WTC11 (cell line): Measurements from ENCODE around the gene DNAJB11. TPM values are rescaled to one million over a fixed set of nuclear protein-coding genes. Genes with fewer than 3 reads are reported as not detected.

Experiments
- ATAC-seq: fragments of 200-7000 bp; cut with Tn5 transposase; 2 replicates; pipeline ENCODE4 v1.10.0; 2021; ENCODE audit warnings: mild to moderate bottlenecking, moderate library complexity
- CTCF ChIA-PET: fragments of 300-600 bp; sonication (Branson Sonifier 250); formaldehyde crosslinking; loops from one replicate; lab custom pipeline; 2021; ENCODE audit warnings: antibody characterized with exemption; lab: Charles Lee
- POLR2A ChIA-PET: fragments of 350-600 bp; sonication (Branson Sonifier 250); formaldehyde crosslinking; loops from one replicate; lab custom pipeline; 2021; ENCODE audit warnings: antibody characterized with exemption; lab: Charles Lee
- DNase-seq: peaks from one replicate; pipeline ENCODE4 v3.0.0; 2021; ENCODE audit warnings: low spot score
- H3K27ac Mint-ChIP-seq: 2 replicates; pipeline ENCODE4 v1.8.0; 2021; ENCODE audit warnings: mixed read lengths
- H3K27me3 Mint-ChIP-seq: 2 replicates; pipeline ENCODE4 v1.8.0; 2021; ENCODE audit warnings: low read depth, mild to moderate bottlenecking, moderate library complexity, mixed read lengths
- H3K36me3 Mint-ChIP-seq: 2 replicates; pipeline ENCODE4 v1.8.0; 2021; ENCODE audit warnings: mixed read lengths
- H3K4me1 Mint-ChIP-seq: 2 replicates; pipeline ENCODE4 v1.8.0; 2022; ENCODE audit warnings: mixed read lengths
- H3K4me3 Mint-ChIP-seq: 2 replicates; pipeline ENCODE4 v1.8.0; 2021; ENCODE audit warnings: mild to moderate bottlenecking, moderate library complexity, mixed read lengths
- H3K9me3 Mint-ChIP-seq: 2 replicates; pipeline ENCODE4 v1.8.0; 2021; ENCODE audit warnings: mixed read lengths
- ARID4B ChIP-seq: sonication (generic); formaldehyde crosslinking; IDR thresholded peaks from 2 replicates; pipeline ENCODE4 v1.8.0; 2023; ENCODE audit warnings: missing genetic modification reagents, mild to moderate bottlenecking, borderline replicate concordance
- ATF2 ChIP-seq: sonication (generic); formaldehyde crosslinking; IDR thresholded peaks from 2 replicates; pipeline ENCODE4 v1.8.1; 2022; ENCODE audit warnings: low read depth, missing genetic modification reagents, borderline replicate concordance
- ATF6 ChIP-seq: sonication (generic); formaldehyde crosslinking; IDR thresholded peaks from 2 replicates; pipeline ENCODE4 v1.8.1; 2023; ENCODE audit warnings: mild to moderate bottlenecking, missing genetic modification reagents
- FOXJ3 ChIP-seq: sonication (generic); formaldehyde crosslinking; IDR thresholded peaks from 2 replicates; pipeline ENCODE4 v1.9.0; 2021; ENCODE audit warnings: missing genetic modification reagents, mild to moderate bottlenecking, borderline replicate concordance
- FOXP4 ChIP-seq: sonication (generic); formaldehyde crosslinking; IDR thresholded peaks from 2 replicates; pipeline ENCODE4 v1.8.0; 2022; ENCODE audit warnings: mild to moderate bottlenecking, missing genetic modification reagents
- GABPB1 ChIP-seq: sonication (generic); formaldehyde crosslinking; IDR thresholded peaks from 2 replicates; pipeline ENCODE4 v1.8.1; 2023; ENCODE audit warnings: mild to moderate bottlenecking, missing genetic modification reagents
- KAT7 ChIP-seq: sonication (generic); formaldehyde crosslinking; IDR thresholded peaks from 2 replicates; pipeline ENCODE4 v1.8.1; 2023; ENCODE audit warnings: missing genetic modification reagents, mild to moderate bottlenecking, borderline replicate concordance
- SMAD3 ChIP-seq: sonication (generic); formaldehyde crosslinking; IDR thresholded peaks from 2 replicates; pipeline ENCODE4 v1.8.0; 2022; ENCODE audit warnings: missing genetic modification reagents, mild to moderate bottlenecking, borderline replicate concordance
- SOX15 ChIP-seq: fragments of 250-450 bp; sonication (Bioruptor Pico); IDR thresholded peaks from 2 replicates; pipeline ENCODE4 v1.9.0; 2021; ENCODE audit warnings: mild to moderate bottlenecking
- ZNF121 ChIP-seq: sonication (generic); formaldehyde crosslinking; IDR thresholded peaks from 2 replicates; pipeline ENCODE4 v1.8.0; 2023; ENCODE audit warnings: missing genetic modification reagents
- ZNF232 ChIP-seq: sonication (generic); formaldehyde crosslinking; IDR thresholded peaks from 2 replicates; pipeline ENCODE4 v1.8.0; 2022; ENCODE audit warnings: mild to moderate bottlenecking, missing genetic modification reagents
- ZNF416 ChIP-seq: fragments of 250-450 bp; sonication (Bioruptor Pico); IDR thresholded peaks from 2 replicates; pipeline ENCODE4 v1.9.0; 2021; ENCODE audit warnings: mild to moderate bottlenecking, inconsistent platforms
- ZNF425 ChIP-seq: fragments of 250-450 bp; sonication (Bioruptor Pico); conservative IDR thresholded peaks from 2 replicates; pipeline ENCODE4 v1.9.0; 2021; ENCODE audit warnings: mild to moderate bottlenecking
- total RNA-seq: library from RNA; stranded (reverse); gene quantifications from 3 replicates; pipeline ENCODE4 v1.2.3, GENCODE V29; 2021

Gene DNAJB11
- total RNA-seq, 1 experiment from 2014 or later = 56.3 TPM

- no peak within 1 kb of the TSS for H3K27ac Mint-ChIP-seq
- DNase-seq (no peak), ATAC-seq (no peak)
- H3K27me3 Mint-ChIP-seq = peaks cover 16% of the 10 kb centered on the region
- TF ChIP-seq GABPB1 (CRISPR knock-in tag) (peak; percentile 91), ATF2 (CRISPR knock-in tag) (no peak)
- no peak within 1 kb of the TSS for H3K4me3 Mint-ChIP-seq
- no peaks in the 10 kb centered on the region for H3K9me3 Mint-ChIP-seq
- peaks cover 18% of the 10 kb centered on the region for H3K4me1 Mint-ChIP-seq
- CTCF ChIA-PET = interaction anchor here (1.2 to 4.7 kb wide), 5 partner anchors 12 to 670 kb away, joined by 4 to 87 read pairs (median 7); no protein-coding TSS in a partner anchor
- no peaks in the 10 kb centered on the region for H3K36me3 Mint-ChIP-seq
- POLR2A ChIA-PET = interaction anchor here (0.6 kb wide), 1 partner anchor 161 kb away, joined by 11 read pairs; no protein-coding TSS in a partner anchor
These were observed 42.5 kb downstream of the DNAJB11 start, which contains the start of gene AHSG for GRCh38 chr3:186612721-186613636. TSS of gene AHSG (plus strand) at chr3:186613060. CDS start at chr3:186613142, 82 bp downstream.

- Mint-ChIP-seq H3K4me1 (peaks cover 18% of the 10 kb centered on the region), H3K4me3 (no peak overlapping the region), H3K27ac (no peak overlapping the region), H3K36me3 (no peaks in the 10 kb centered on the region), H3K27me3 (peaks cover 24% of the 10 kb centered on the region), H3K9me3 (no peaks in the 10 kb centered on the region)
- CTCF ChIA-PET = interaction anchor here (1.0 to 4.7 kb wide), 16 partner anchors 9 to 671 kb away, joined by 3 to 87 read pairs (median 6); no protein-coding TSS in a partner anchor
- POLR2A ChIA-PET = interaction anchor here (0.6 kb wide), 1 partner anchor 160 kb away, joined by 11 read pairs; no protein-coding TSS in a partner anchor
- DNase-seq = no peak
- TF ChIP-seq ZNF232 (CRISPR knock-in tag) (no peak), GABPB1 (CRISPR knock-in tag) (peak; percentile 25; the same call in 1 of the 2 replicates)
- no peak for ATAC-seq
These were observed 43.2 kb downstream of the DNAJB11 start for GRCh38 chr3:186613637-186614265.

- no peaks in the 10 kb centered on the region for H3K36me3 Mint-ChIP-seq
- CTCF ChIA-PET = interaction anchor here (0.6 to 4.7 kb wide), 51 partner anchors 9 to 1032 kb away, joined by 3 to 87 read pairs (median 5); partner anchors contain the start of genes CRYGS, DNAJB11 and FETUB
- H3K27ac Mint-ChIP-seq = no peak overlapping the region
- DNase-seq = no peak
- no peak for ATAC-seq
- POLR2A ChIA-PET = interaction anchor here (0.9 to 1.4 kb wide), 2 partner anchors 22 to 44 kb away, joined by 3 to 4 read pairs; partner anchors contain the start of gene DNAJB11
- peaks cover 25% of the 10 kb centered on the region for H3K27me3 Mint-ChIP-seq
- H3K4me3 Mint-ChIP-seq = no peak overlapping the region
- no peaks in the 10 kb centered on the region for H3K9me3 Mint-ChIP-seq
- peaks cover 18% of the 10 kb centered on the region for H3K4me1 Mint-ChIP-seq
- TF ChIP-seq KAT7 (CRISPR knock-in tag) (no peak), ZNF425 (no peak), ZNF121 (CRISPR knock-in tag) (no peak), SMAD3 (CRISPR knock-in tag) (no peak), ZNF416 (CRISPR knock-in tag) (no peak), ATF6 (CRISPR knock-in tag) (no peak), FOXP4 (no peak), ARID4B (CRISPR knock-in tag) (no peak), SOX15 (CRISPR knock-in tag) (no peak), FOXJ3 (CRISPR knock-in tag) (no peak), ATF2 (CRISPR knock-in tag) (no peak)
These were observed 43.7 kb downstream of the DNAJB11 start for GRCh38 chr3:186614266-186614596.
